Fibroblast of lung (primary cell): ENCODE measurements around the gene CRY1. TPM values are rescaled to one million over a fixed set of nuclear protein-coding genes. Genes with fewer than 3 reads are reported as not detected.

Source experiments
- DNase-seq, 2 donors: peaks; one replicate each; pipeline versions ENCODE4 v3.0.0 to v3.0.0-alpha.2; 2010; ENCODE audit warnings: low read depth in 2 of 2
- H2AFZ ChIP-seq: 2 replicates; pipeline ENCODE4 v1.5.1; 2012; ENCODE audit warnings: low read length, control low read depth, inconsistent platforms
- H3K27ac ChIP-seq: 2 replicates; pipeline ENCODE4 v1.5.1; 2011; ENCODE audit warnings: low read length, control low read depth; ENCODE audit not compliant: insufficient read depth
- H3K27me3 ChIP-seq: 2 replicates; pipeline ENCODE4 v1.5.1; 2011; ENCODE audit warnings: mild to moderate bottlenecking, low read length; ENCODE audit not compliant: control insufficient read depth, insufficient read depth
- H3K36me3 ChIP-seq: 2 replicates; pipeline ENCODE4 v1.5.1; 2011; ENCODE audit warnings: low read length; ENCODE audit not compliant: control insufficient read depth, insufficient read depth
- H3K4me1 ChIP-seq: 2 replicates; pipeline ENCODE4 v1.5.1; 2011; ENCODE audit warnings: low read length; ENCODE audit not compliant: control insufficient read depth, insufficient read depth; ENCODE audit errors: extremely low read depth
- H3K4me2 ChIP-seq: 2 replicates; pipeline ENCODE4 v1.5.1; 2011; ENCODE audit warnings: low read length, control low read depth; ENCODE audit not compliant: insufficient read depth; ENCODE audit errors: extremely low read depth
- H3K4me3 ChIP-seq, 4 experiments: fragments of 200-600 bp in 1 of 4; sonication (generic) in 1 of 4; replicated peaks in 1 of 4; 2 replicates each; pipeline ENCODE4 v1.5.1; 2011 to 2016; ENCODE audit warnings: low read length in 4 of 4, low read depth in 3 of 4, mild to moderate bottlenecking in 3 of 4, control low read depth in 2 of 4, inconsistent platforms in 1 of 4, mixed read lengths in 1 of 4; ENCODE audit not compliant: insufficient read depth in 1 of 4; ENCODE audit errors: control extremely low read depth in 1 of 4
- H3K79me2 ChIP-seq: 2 replicates; pipeline ENCODE4 v1.5.1; 2012; ENCODE audit warnings: mild to moderate bottlenecking, low read length, inconsistent platforms; ENCODE audit not compliant: control insufficient read depth, insufficient read depth
- H3K9ac ChIP-seq: 2 replicates; pipeline ENCODE4 v1.5.1; 2011; ENCODE audit warnings: mild to moderate bottlenecking, low read length, control low read depth; ENCODE audit not compliant: insufficient read depth
- H3K9me3 ChIP-seq: 2 replicates; pipeline ENCODE4 v1.5.1; 2012; ENCODE audit warnings: low read depth, low read length; ENCODE audit not compliant: control insufficient read depth, insufficient read depth
- H4K20me1 ChIP-seq: 2 replicates; pipeline ENCODE4 v1.5.1; 2011; ENCODE audit warnings: low read length; ENCODE audit not compliant: control insufficient read depth, insufficient read depth; ENCODE audit errors: extremely low read depth
- CTCF ChIP-seq, 2 donors: IDR thresholded peaks in 1 of 2; conservative IDR thresholded peaks in 1 of 2; 1 replicate in 1 of 2; 2 replicates in 1 of 2; pipeline ENCODE4 v1.5.1; 2011 to 2012; ENCODE audit warnings: low read length in 2 of 2, control low read depth in 1 of 2, inconsistent platforms in 1 of 2, low read depth in 1 of 2, mild to moderate bottlenecking in 1 of 2
- EZH2 ChIP-seq: IDR thresholded peaks from 2 replicates; pipeline ENCODE4 v1.5.1; 2012; ENCODE audit warnings: low read length, control low read depth, mild to moderate bottlenecking; ENCODE audit errors: missing control alignments
- polyA plus RNA-seq, 2 donors: library from polyadenylated mRNA; depleted of rRNA in 1 of 2; stranded (reverse) in 1 of 2; unstranded in 1 of 2; fragments of >200 nt; gene quantifications; 2 replicates each; pipeline ENCODE4 v1.2.1, GENCODE V29; 2011 to 2012; ENCODE audit warnings: missing spikeins in 1 of 2
- total RNA-seq: library from RNA; depleted of rRNA; stranded (reverse); fragments of >200 nt; gene quantifications from 2 replicates; pipeline ENCODE4 v1.2.1, GENCODE V29; 2014

Gene CRY1
- total and polyA plus RNA-seq, 2 donors (not counting 1 experiment from before 2014, with no cell fraction given), result 9.6 to 12.9 TPM

- Histone ChIP-seq H3K79me2 (no peaks in the 10 kb centered on the region), H3K36me3 (no peaks in the 10 kb centered on the region), H2AFZ (no peak overlapping the region), H3K4me2 (no peak overlapping the region), H4K20me1 (no peaks in the 10 kb centered on the region), H3K9ac (no peak overlapping the region), H3K4me3 (no peak overlapping the region), H3K27me3 (no peaks in the 10 kb centered on the region), H3K4me1 (peaks cover 7% of the 10 kb centered on the region), H3K9me3 (no peaks in the 10 kb centered on the region), H3K27ac (no peak overlapping the region)
- peak in 1 of 2 donors; percentile 73 for DNase-seq
- TF ChIP-seq EZH2 (no peak), CTCF (conservative IDR thresholded peaks at IDR 0.05 in 1 of 2, IDR thresholded peaks at IDR 0.05 in 1 of 2; ENCODE audit: low read depth in 1 of 2, low read length in 2 of 2) (no peak)
Measured at GRCh38 chr12:106981788-106982187, 111.6 kb downstream of the CRY1 start.

GRCh38 chr12:106980944-106981343, 112.4 kb downstream of the CRY1 start:
- H3K4me2 ChIP-seq, result no peak overlapping the region
- H3K4me3 ChIP-seq, result no peak overlapping the region
- no peak overlapping the region for H2AFZ ChIP-seq
- no peak overlapping the region for H3K9ac ChIP-seq
- DNase-seq, result peak in 1 of 2 donors; percentile 34
- H3K4me1 ChIP-seq, result peaks cover 9% of the 10 kb centered on the region
- H3K36me3 ChIP-seq, result no peaks in the 10 kb centered on the region
- H3K9me3 ChIP-seq, result no peaks in the 10 kb centered on the region
- no peaks in the 10 kb centered on the region for H4K20me1 ChIP-seq
- no peak overlapping the region for H3K27ac ChIP-seq
- H3K79me2 ChIP-seq, result no peaks in the 10 kb centered on the region
- no peaks in the 10 kb centered on the region for H3K27me3 ChIP-seq
- no peak for TF ChIP-seq EZH2
- TF ChIP-seq CTCF (conservative IDR thresholded peaks at IDR 0.05 in 1 of 2, IDR thresholded peaks at IDR 0.05 in 1 of 2; ENCODE audit: low read depth in 1 of 2, low read length in 2 of 2), result no peak

GRCh38 chr12:106978035-106978800, 115.1 kb downstream of the CRY1 start:
- peak; percentile 50 to 59 for DNase-seq
- Histone ChIP-seq H3K9ac (no peak overlapping the region), H4K20me1 (no peaks in the 10 kb centered on the region), H3K36me3 (no peaks in the 10 kb centered on the region), H3K27me3 (no peaks in the 10 kb centered on the region), H3K9me3 (no peaks in the 10 kb centered on the region), H3K4me1 (peaks cover 10% of the 10 kb centered on the region), H3K4me3 (no peak overlapping the region), H3K4me2 (no peak overlapping the region), H2AFZ (no peak overlapping the region), H3K79me2 (no peaks in the 10 kb centered on the region), H3K27ac (no peak overlapping the region)
- no peak for TF ChIP-seq CTCF (conservative IDR thresholded peaks at IDR 0.05 in 1 of 2, IDR thresholded peaks at IDR 0.05 in 1 of 2; ENCODE audit: low read depth in 1 of 2, low read length in 2 of 2)
- TF ChIP-seq EZH2, result no peak
